ENCODE measurements around the gene ULBP3.

ULBP3 gene

GRCh38 chr6:150068720-150069648, at the start of gene ULBP3:
Gene ULBP3, minus strand, starts transcription at chr6:150069121. Its CDS starts 55 bp downstream, at chr6:150069066.
- H3K9me2 ChIP-seq (replicated peaks; ENCODE audit: low read depth, low read length), result no peaks in the 10 kb centered on the region
- H3F3A ChIP-seq (ENCODE audit: low read depth), result no peaks in the 10 kb centered on the region
- H3K36me3 ChIP-seq (ENCODE audit: insufficient read depth, low read length), result no peaks in the 10 kb centered on the region
- no peaks in the 10 kb centered on the region for H3K27me3 ChIP-seq (ENCODE audit: insufficient read depth, low read length, poor library complexity, severe bottlenecking)
- H4K20me1 ChIP-seq (ENCODE audit: insufficient read depth, low read length, poor library complexity, severe bottlenecking), result no peaks in the 10 kb centered on the region
- H3K9me3 ChIP-seq (ENCODE audit: insufficient read depth, low read depth, low read length), result no peaks in the 10 kb centered on the region
- H3K9ac ChIP-seq (ENCODE audit: low read depth, low read length, poor library complexity, severe bottlenecking), result no peak within 1 kb of the TSS
- TF ChIP-seq CTCF (conservative IDR thresholded peaks at IDR 0.05; ENCODE audit: low read length) (no peak), EZH2phosphoT487 (IDR thresholded peaks at IDR 0.05; ENCODE audit: borderline replicate concordance) (no peak)
- H3K4me1 ChIP-seq (ENCODE audit: insufficient read depth, low read length, poor library complexity, severe bottlenecking), result peaks cover 9% of the 10 kb centered on the region
- no peaks in the 10 kb centered on the region for H3K79me2 ChIP-seq (ENCODE audit: insufficient read depth, low read length)
- H3K4me2 ChIP-seq (ENCODE audit: low read depth, low read length, poor library complexity, severe bottlenecking), result no peak within 1 kb of the TSS
- no peak within 1 kb of the TSS for H3K4me3 ChIP-seq (ENCODE audit: low read length, poor library complexity, severe bottlenecking)
- H2AFZ ChIP-seq (ENCODE audit: low read length), result no peak within 1 kb of the TSS

- peaks cover 38% of the 10 kb centered on the region for H3K4me1 ChIP-seq (ENCODE audit: insufficient read depth, low read length, poor library complexity, severe bottlenecking)
- H3K27me3 ChIP-seq (ENCODE audit: insufficient read depth, low read length, poor library complexity, severe bottlenecking), result no peaks in the 10 kb centered on the region
- H4K20me1 ChIP-seq (ENCODE audit: insufficient read depth, low read length, poor library complexity, severe bottlenecking), result no peaks in the 10 kb centered on the region
- H3K4me3 ChIP-seq (ENCODE audit: low read length, poor library complexity, severe bottlenecking), result peak overlapping the region; percentile 50
- H3K9me2 ChIP-seq (replicated peaks; ENCODE audit: low read depth, low read length), result no peaks in the 10 kb centered on the region
- TF ChIP-seq CTCF (conservative IDR thresholded peaks at IDR 0.05; ENCODE audit: low read length) (no peak), EZH2phosphoT487 (IDR thresholded peaks at IDR 0.05; ENCODE audit: borderline replicate concordance) (no peak)
- H3F3A ChIP-seq (ENCODE audit: low read depth), result peaks cover 4% of the 10 kb centered on the region; the same call in 1 of the 2 replicates
- peak overlapping the region; percentile 11 for H3K9ac ChIP-seq (ENCODE audit: low read depth, low read length, poor library complexity, severe bottlenecking)
- H3K4me2 ChIP-seq (ENCODE audit: low read depth, low read length, poor library complexity, severe bottlenecking), result peak overlapping the region; percentile 61
- H3K36me3 ChIP-seq (ENCODE audit: insufficient read depth, low read length), result no peaks in the 10 kb centered on the region
- H2AFZ ChIP-seq (ENCODE audit: low read length), result no peak overlapping the region
- H3K79me2 ChIP-seq (ENCODE audit: insufficient read depth, low read length), result no peaks in the 10 kb centered on the region
- H3K9me3 ChIP-seq (ENCODE audit: insufficient read depth, low read depth, low read length), result no peaks in the 10 kb centered on the region
Observed at GRCh38 chr6:150118627-150119026, 49.7 kb upstream of the ULBP3 start.

- Histone ChIP-seq H3K9me3 (ENCODE audit: insufficient read depth, low read depth, low read length) (no peaks in the 10 kb centered on the region), H3K4me3 (ENCODE audit: low read length, poor library complexity, severe bottlenecking) (no peak overlapping the region), H3K27me3 (ENCODE audit: insufficient read depth, low read length, poor library complexity, severe bottlenecking) (no peaks in the 10 kb centered on the region), H4K20me1 (ENCODE audit: insufficient read depth, low read length, poor library complexity, severe bottlenecking) (no peaks in the 10 kb centered on the region), H3K9ac (ENCODE audit: low read depth, low read length, poor library complexity, severe bottlenecking) (no peak overlapping the region), H3K9me2 (replicated peaks; ENCODE audit: low read depth, low read length) (no peaks in the 10 kb centered on the region), H3K79me2 (ENCODE audit: insufficient read depth, low read length) (no peaks in the 10 kb centered on the region), H3K4me2 (ENCODE audit: low read depth, low read length, poor library complexity, severe bottlenecking) (no peak overlapping the region), H3K4me1 (ENCODE audit: insufficient read depth, low read length, poor library complexity, severe bottlenecking) (peaks cover 34% of the 10 kb centered on the region), H3K36me3 (ENCODE audit: insufficient read depth, low read length) (no peaks in the 10 kb centered on the region), H2AFZ (ENCODE audit: low read length) (no peak overlapping the region), H3F3A (ENCODE audit: low read depth) (peaks cover 4% of the 10 kb centered on the region; the same call in 1 of the 2 replicates)
- TF ChIP-seq EZH2phosphoT487 (IDR thresholded peaks at IDR 0.05; ENCODE audit: borderline replicate concordance), result no peak
Observed at GRCh38 chr6:150118203-150118602, 49.3 kb upstream of the ULBP3 start.
